OCI-LY1 (cell line): ENCODE measurements around the gene SLC26A11.

Source experiments
- EZH2 ChIP-seq: fragments of 200-600 bp; sonication (generic), shearing (Covaris generic); IDR thresholded peaks from 2 replicates; pipeline ENCODE4 v1.8.0; 2017; ENCODE audit warnings: borderline replicate concordance, mixed run types, mild to moderate bottlenecking, antibody characterized with exemption, low read length, moderate library complexity, mixed read lengths
- TF ChIP-seq, protein P1 (sequence below): fragments of 200-600 bp; sonication (generic), shearing (Covaris generic); IDR thresholded peaks from 2 replicates; pipeline ENCODE4 v1.5.1; 2017; ENCODE audit warnings: mild to moderate bottlenecking, antibody characterized with exemption, low read length, moderate library complexity, mixed read lengths

DNA sequence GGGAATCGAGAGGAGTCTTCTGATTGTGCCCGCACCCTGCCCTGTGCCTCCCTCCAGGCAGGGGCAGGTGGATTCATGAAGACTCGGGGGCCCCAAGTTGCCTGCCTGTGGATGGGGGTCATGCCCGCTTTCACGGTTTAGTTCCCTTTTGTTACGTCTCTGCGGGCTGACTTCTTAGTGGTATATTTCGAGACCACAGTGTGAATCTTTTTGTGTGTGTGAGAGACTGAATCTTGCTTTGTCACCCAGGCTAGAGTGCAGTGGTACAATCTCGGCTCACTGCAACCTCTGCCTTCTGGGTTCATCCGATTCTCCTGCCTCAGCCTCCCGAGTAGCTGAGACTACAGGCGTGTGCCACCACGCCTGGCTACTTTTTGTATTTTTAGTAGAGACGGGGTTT is 22.3 kb downstream of the SLC26A11 start:
- TF ChIP-seq, protein P1, sequence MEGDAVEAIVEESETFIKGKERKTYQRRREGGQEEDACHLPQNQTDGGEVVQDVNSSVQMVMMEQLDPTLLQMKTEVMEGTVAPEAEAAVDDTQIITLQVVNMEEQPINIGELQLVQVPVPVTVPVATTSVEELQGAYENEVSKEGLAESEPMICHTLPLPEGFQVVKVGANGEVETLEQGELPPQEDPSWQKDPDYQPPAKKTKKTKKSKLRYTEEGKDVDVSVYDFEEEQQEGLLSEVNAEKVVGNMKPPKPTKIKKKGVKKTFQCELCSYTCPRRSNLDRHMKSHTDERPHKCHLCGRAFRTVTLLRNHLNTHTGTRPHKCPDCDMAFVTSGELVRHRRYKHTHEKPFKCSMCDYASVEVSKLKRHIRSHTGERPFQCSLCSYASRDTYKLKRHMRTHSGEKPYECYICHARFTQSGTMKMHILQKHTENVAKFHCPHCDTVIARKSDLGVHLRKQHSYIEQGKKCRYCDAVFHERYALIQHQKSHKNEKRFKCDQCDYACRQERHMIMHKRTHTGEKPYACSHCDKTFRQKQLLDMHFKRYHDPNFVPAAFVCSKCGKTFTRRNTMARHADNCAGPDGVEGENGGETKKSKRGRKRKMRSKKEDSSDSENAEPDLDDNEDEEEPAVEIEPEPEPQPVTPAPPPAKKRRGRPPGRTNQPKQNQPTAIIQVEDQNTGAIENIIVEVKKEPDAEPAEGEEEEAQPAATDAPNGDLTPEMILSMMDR, result no peak
- no peak for TF ChIP-seq EZH2
